GM19468 (cell line): Measurements from ENCODE around the gene COX18.
A peak's percentile ranks its signal among the peaks of the same experiment; 100 is the strongest.

Experiments used
- ATAC-seq: cut with Tn5 transposase; IDR thresholded peaks from one replicate; pipeline ENCODE4 v1.9.1; 2021; ENCODE audit warnings: mild to moderate bottlenecking, moderate library complexity, moderate number of reproducible peaks; ENCODE audit not compliant: unreplicated experiment; ENCODE audit errors: extremely low read depth

COX18 gene, protein sequence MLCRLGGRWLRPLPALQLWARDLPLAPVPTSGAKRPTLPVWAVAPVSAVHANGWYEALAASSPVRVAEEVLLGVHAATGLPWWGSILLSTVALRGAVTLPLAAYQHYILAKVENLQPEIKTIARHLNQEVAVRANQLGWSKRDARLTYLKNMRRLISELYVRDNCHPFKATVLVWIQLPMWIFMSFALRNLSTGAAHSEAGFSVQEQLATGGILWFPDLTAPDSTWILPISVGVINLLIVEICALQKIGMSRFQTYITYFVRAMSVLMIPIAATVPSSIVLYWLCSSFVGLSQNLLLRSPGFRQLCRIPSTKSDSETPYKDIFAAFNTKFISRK

DNA sequence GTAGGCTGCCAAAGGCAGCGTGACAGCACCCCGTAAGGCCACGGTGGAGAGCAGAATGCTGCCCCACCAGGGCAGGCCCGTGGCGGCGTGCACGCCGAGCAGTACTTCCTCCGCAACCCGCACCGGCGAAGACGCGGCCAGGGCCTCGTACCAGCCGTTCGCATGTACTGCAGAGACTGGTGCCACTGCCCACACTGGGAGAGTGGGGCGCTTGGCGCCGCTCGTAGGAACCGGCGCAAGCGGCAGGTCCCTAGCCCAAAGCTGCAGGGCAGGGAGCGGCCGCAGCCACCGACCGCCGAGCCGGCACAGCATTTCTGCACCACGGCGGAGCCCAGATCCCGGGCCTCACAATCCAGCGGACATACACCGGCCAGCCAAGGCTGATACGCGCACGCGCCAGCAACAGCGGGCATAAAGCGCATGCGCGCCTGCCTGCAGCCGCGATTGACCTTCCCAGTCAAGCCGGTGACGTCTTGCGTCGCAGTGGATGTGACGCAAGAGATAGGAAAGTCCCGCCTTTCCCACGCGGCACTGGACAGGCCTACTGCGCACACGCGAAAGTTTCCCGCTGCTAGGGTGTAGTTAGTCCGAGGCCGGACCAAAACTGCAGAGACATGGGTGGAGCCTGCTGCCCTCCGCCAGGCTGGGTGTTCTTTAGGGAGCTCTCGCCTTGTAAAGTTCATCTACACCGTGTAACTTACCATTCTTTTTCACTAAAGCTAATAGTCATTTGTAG is at the start of gene COX18:
TSS of gene COX18 (minus strand) at position 379 of the 736 bp plus-strand sequence. CDS start at position 312, 67 bp downstream.
- ATAC-seq, result peak; percentile 83

DNA sequence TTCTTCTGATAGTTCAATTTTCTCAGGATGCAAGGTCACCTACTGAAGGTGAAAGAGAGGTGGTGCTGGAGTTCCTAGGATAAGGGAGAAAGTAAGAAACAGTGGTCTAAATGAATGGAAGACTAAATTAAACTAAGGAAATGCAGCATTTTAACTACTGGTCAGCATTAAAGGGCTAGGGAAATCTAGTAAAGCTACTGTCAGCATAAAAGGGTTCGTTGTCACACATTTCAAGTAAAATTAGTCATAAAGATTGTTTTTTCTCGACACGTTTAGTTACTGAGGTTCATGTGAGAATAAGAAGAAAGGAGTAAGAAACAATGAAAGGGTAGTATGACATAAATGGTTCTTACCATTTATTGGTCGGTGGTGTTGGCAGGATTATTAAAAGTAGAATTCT is 40.0 kb upstream of the COX18 start:
- no peak for ATAC-seq

DNA sequence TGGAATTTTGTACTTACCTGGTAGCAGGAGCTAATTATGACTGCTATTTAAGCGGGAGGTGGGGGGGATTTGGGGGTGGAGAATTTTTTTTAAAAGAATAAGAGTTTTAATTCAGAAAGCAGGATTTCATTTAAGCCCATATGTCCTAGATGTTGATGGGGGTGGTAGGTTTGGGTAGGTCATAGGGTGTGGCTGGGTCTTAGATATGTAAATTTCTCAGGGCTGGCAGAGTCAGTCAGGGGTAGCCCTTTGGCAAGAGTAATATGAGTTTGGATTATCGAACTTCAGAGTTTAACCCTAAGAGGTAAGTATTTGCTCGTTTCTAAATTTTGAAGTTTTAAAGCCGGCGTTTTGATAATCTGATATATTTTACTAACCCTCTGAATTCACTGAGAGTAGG is 35.2 kb upstream of the COX18 start:
- no peak for ATAC-seq

DNA sequence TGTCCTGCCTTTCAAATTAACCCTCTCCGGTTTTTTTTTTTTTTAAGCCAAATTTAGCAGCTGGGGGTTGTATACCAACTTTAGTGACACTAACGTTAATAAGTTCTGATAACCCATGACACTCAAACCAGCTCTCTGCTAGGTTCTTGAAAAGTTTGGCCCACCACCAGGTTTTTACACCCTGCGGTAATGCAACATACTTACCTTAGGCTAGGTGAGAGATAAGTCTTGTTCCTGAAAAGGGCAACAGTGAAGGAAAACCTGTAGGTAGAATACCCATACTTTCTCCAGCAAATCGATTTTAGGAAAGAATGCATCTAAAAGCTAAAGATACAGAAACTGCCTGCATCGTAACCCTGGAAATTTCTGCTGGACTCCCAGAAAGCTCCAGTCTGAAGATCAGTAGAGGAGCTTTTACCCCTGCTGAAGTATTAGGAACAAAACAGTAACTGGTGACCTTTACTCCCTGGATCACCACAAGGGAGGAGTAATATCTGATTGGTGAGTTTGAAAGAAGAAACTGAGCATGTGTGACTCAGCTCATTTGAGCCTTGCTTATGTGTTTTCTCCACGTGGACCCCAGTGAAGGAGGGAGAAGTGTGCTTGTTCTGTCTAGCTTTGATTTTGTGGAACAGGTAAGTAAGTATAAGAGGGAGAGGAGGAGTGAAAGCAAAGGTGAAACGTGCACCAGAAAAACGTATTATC is 34.4 kb upstream of the COX18 start:
- no peak for ATAC-seq

DNA sequence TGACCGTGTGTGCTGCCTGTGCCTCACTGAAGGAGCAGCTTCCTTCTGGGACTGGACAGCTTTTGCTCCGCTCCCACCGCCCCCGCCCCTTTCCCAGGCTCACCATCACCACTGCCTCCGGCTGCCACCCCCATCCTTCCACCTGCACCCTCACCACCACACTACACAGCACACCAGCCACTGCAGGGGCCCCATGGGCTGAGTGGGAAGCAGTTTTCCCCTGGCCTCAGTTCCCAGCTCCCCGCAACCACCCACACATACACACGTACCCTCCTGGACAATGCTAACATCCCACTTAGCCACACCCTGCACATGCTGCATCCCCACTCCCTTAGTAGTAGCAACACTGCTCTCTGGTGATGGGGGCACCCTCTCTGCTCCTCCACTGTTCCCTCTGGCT is 29.6 kb upstream of the COX18 start:
- ATAC-seq, result no peak

DNA sequence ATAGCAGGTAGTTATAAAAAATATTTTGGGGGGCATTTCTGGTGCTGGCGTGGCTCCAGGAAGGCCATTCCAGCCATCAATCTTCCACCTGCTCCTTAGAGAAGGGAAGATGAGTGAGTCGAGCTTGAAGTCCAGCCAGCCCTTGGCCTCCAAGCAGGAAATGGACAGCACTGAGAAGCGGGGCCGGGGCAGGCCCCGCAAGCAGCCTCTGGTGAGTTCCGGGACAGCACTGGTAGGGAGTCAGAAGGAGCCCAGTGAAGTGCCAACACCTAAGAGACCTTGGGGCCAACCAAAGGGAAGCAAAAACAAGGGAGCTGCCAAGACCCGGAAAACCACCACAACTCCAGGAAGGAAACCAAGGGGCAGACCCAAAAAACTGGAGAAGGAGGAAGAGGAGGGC is 29.2 kb upstream of the COX18 start:
- ATAC-seq, result no peak

DNA sequence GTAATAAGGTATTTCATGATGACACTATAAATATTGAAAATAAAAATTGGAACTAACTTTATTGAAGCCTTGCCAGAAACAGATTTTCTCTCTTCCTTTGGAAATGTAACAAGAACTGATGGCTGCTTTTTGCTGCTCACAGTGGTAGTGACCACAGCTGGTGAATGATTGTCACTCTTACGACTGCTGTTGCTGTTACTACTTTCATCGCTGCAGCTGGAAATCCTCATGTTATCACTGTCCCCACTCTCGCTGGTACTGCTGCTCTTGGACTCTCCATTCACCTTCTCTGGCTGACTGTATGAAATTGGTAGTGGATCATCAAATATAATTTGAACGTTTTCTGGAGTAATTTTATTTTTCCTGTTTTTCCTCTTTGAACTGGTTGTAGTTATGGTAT is 28.5 kb upstream of the COX18 start:
- no peak for ATAC-seq

DNA sequence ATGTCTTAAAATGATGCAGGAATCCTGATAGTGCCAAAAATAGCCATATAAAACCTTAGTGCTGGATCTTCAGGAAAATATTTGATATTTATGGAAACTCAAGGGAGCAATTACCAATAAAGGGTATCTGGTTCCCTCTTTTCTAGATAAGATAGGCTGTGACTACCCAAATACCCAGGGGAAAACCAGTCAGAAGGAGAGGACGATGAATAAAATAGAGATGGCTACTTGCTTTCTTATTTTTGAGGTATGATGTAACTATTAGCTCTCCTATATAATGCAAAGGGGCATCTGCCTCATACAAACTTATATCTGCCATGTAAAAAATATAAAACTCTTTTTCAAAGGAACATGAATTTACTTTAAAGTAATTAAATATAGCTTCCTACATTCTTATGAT is 23.4 kb upstream of the COX18 start:
- no peak for ATAC-seq

DNA sequence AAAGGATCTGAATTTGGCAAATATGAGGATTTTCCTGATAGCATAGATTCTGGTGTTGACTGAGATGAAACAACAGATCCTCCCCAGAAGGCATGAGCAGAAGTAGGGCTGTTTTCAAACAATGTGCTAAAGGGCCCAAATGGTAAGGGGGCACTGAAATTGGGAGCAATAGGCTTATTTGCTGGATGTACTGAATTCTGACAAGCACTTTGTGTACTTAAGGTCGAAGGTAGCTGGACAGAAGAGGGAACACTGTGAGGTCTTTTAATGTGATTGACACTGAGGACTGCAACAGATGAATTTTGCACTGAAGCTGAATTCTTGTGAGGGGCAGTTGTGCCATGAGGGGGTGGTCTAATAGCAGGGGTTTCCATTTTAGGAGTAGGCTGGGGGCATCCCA is 21.2 kb upstream of the COX18 start:
- no peak for ATAC-seq

DNA sequence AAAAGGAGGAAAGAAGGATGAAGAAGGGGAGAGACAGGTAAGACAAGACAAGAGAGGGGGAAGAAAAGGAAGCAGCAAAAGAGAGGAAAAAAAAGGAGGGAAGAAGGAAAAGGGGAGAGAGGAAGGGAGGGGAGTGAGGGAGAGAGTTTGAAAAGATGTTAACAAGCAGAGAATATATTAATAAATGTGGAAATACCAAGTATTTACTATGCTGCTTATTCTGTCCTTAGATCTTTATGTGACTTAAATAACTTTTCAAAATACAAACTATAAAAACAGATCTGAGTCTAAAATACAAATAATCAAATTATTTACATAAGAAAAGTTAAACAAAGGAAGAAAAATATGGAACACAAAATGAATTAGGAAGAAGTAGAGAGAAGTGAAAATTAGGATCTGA is 18.4 kb upstream of the COX18 start:
- ATAC-seq, result no peak

DNA sequence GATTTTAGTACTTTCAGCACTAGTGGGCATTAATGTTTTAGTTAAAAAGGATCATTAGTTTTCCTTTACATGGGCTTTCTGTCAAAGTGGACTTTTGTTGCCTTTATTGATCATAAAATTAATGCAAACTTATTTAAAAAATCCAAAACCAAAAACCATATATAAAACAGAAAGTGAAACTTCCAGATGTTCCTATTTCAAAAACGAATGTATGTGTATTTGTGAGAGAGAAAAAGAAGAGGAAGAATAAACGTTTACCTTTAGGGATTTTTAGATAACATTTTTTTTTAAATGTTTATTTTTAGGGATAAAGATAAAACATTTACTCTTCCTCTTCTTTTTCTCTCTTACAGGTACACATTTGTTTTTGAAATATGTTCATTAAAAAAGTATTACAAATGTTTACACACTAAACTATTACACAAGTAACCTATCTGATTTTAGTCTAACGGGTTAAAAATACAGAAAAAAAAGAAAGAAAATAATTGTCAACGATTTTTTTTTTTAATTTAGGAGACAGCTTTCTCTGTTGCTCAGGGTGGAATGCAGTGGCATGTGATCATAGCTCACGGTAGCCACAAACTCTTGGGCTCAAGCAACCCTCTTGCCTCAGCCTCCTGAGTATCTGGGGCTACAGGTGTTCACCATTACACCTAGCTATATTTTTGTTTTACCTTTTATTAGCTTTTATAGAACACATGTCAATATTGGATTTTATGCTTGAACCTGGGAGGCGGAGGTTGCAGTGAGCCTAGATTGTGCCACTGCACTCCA is 16.8 kb upstream of the COX18 start:
- no peak for ATAC-seq

DNA sequence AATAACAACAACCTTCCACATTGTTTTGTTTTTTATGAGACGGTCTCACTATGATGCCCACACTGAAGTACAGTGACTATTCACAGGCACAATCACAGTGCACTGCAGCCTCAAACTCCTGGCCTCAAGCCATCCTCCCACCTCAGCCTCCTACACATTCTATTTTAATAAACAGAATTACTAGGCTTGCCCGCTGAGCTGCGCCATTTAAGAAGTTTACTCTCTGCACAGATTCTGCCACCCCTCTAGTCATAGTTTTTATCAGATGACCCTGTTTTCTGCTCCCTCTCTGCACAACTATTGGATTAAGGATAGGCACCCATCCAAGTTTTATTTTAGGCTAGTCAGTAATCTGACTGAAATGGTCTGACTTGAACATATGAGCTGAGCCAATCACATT is 11.3 kb upstream of the COX18 start:
- ATAC-seq, result no peak

DNA sequence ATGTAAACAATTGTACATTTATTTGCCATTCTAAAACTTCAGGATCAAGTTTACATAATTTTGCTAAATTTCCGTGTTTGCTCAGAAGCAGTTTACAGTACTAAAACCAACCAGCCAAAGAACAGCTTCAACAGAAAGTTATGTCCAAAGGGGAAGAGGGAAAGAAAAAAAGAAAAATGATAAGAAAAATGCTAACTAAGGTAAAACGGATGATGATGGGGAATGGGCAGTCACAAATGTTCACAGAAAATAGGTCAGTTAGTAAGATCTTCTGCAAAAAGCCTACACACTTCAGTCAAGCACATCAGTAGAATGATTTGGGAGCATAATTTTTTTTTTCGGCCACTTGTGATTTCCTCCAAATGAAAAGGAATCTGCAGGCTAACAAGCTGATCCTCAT is 6.3 kb upstream of the COX18 start:
- ATAC-seq, result no peak

DNA sequence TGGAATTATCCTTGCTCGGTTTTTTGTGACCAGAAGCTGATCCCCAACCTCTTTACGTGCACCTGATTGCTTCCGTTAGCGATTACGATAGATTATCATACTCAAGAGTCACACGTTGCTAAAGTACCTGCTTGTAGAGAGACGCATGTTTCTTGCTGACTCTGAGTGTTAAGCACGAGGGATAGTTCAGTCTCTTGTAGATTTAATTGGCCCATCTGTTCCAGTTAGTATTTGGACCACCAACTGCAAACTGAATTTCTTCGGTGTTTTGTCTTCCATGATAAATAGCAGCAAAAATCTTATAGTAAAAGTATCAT is 516 bp upstream of the COX18 start:
- ATAC-seq, result no peak

DNA sequence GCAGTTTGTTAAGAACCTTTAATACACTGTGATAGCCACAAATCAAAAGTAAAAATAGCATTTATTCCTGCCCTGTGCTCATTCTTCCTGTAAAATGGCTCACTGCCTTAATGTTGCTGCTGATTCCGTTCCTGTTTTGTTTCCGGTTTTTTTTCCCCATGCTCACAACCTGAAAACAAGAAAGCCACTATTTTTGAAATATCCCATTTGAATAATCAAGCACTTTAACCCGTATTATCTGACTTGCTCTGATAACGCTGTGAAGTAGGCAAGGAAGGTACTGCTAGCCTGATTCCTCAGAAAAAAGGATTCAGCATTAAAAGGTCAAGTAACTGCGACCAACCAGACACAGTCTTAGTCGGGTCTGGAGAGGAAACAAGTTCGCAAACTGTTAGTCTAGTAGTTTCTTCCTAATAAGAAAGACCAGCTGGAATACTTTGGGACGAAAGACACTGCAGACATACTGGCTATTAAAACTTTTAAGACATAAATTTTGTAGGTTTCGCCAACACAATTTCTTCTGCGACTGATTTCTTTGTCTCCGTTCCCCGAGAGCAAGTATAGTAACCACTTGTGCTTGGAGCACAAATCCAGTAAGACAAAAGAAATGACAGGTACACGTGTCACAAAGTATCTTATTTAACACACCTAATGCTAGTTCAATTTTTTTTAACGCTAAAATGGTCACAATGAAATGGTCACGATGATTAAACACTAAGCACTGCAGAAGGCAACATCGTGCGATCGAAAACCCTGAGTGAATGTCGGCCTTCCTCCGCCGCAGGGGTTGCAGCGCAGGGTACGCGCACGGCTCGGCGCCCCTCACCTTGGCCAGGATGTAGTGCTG is 802 bp downstream of the COX18 start:
- no peak for ATAC-seq

DNA sequence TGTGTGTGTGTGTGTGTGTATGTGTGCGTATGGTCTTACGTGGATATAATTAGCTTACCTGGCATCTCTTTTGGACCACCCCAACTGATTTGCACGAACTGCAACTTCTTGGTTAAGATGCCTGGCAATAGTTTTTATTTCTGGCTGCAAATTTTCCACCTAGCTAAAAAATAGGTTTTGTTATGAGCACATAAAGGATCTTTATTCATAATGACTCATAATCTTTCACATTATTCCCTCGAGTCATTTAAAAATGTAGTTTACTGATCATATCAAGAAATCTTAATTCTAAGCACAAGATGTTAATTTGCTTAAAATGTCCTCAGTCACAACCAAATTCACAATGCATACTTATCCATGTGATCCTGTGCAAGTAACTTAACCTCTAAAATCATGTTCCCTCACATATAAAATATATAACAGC is 1.5 kb downstream of the COX18 start:
- no peak for ATAC-seq

DNA sequence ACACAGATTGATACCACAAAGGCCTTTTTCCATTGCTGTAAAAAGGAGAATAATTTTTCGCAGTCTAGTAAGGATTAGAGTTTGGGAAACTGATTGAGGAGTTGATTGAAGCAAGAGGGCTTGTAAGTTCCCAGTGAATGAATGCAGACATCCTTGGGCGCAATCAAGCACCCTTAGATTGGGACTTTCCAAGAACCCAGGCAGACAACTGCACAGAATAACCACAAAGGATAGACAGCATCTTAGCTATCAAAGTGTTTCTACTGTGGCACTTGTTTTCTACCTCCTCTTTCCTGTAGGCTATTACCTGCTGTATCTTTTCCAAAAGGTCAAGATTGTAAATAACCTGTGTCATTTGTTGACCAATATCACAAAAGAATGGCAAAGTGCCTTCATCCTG is 2.6 kb downstream of the COX18 start:
- no peak for ATAC-seq

DNA sequence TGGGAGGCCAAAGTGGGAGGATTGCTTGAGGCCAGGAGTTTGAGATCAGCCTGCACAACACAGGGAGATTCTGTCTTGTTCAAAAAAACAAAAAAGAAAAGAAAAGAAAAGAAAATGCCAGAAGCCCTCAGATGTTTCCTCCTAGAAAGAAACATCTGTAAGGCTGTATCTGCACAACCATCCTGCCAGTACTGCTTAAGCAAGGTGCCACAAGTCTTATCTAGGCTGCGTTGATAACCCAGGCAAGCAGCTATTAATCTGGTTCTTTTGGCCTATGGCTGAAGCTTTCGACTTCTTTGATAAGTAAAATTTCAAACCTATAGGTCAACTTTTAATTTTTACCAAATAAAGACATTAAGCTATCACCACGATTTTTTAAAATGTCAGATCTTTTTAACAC is 3.1 kb downstream of the COX18 start:
- no peak for ATAC-seq

DNA sequence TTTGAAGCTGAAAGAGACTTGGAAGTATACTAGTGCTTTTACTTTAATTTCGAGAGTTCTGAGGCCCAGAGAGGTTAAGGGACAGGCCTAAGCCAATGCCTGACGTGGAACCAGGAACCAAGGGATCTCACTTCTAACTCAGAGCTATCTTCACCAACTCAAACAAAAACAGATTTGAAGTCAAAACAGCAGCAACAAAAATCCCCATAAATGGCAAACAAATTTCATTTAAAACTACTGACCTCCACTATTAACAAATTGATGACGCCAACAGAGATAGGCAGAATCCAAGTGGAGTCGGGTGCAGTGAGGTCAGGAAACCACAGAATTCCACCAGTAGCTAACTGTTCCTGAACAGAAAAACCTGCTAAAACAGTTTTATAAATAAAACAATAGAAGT is 5.0 kb downstream of the COX18 start:
- no peak for ATAC-seq
